ENCODE data around the gene SLC7A11.

GRCh38 chr4:138236037-138236436, 6.1 kb downstream of the SLC7A11 start:
- no peak for TF ChIP-seq GLIS3 (CRISPR knock-in tag; IDR thresholded peaks at IDR 0.05)
- TF ChIP-seq BACH2 (CRISPR knock-in tag; IDR thresholded peaks at IDR 0.05; ENCODE audit: borderline replicate concordance), result no peak
- TF ChIP-seq SNAI2 (CRISPR knock-in tag; IDR thresholded peaks at IDR 0.05), result no peak
- no peak for TF ChIP-seq CSRNP3 (CRISPR knock-in tag; IDR thresholded peaks at IDR 0.05)
- no peak for TF ChIP-seq ZFP30 (CRISPR knock-in tag; IDR thresholded peaks at IDR 0.05)
- TF ChIP-seq RARB (CRISPR knock-in tag; IDR thresholded peaks at IDR 0.05), result no peak
- TF ChIP-seq ZNF565 (CRISPR knock-in tag; conservative IDR thresholded peaks at IDR 0.05; ENCODE audit: low read depth), result no peak
- no peak for TF ChIP-seq ARNTL (CRISPR knock-in tag; IDR thresholded peaks at IDR 0.05; ENCODE audit: borderline replicate concordance, low read depth)
- no peak for TF ChIP-seq ZNF70 (CRISPR knock-in tag; IDR thresholded peaks at IDR 0.05)
- no peak for TF ChIP-seq TCF4 (CRISPR knock-in tag; IDR thresholded peaks at IDR 0.05; ENCODE audit: borderline replicate concordance)
